GM21360 (cell line): ENCODE results near the gene VPS8.
"Not testable (repeated sequence)": the region's sequence is repeated elsewhere in the genome, so short reads cannot be mapped to it uniquely, and the experiment has no call there.

Experiments used
- ATAC-seq: cut with Tn5 transposase; IDR thresholded peaks from one replicate; pipeline ENCODE4 v1.9.1; 2021; ENCODE audit warnings: mild to moderate bottlenecking, moderate library complexity; ENCODE audit not compliant: unreplicated experiment

The VPS8 gene

DNA sequence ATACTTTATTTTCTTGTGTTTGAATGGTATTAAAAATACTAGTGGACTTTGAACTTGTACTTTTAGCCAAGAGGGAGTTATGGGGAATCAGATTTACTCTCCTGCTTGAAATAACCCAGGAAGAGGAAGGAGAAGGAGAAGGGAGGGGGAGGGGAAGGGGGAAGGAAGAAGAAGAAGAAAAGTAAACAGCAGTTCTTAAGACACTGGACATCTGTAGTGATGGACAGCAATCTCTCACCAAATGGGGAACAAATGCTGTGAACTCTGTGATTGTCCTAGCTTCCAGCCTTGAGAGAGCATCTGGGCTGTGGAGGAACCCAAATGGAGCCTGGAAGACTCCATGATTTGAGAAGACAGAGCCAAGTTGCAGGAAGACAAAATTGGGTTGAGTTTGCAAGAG is 52.0 kb downstream of the VPS8 start:
- ATAC-seq = no peak

DNA sequence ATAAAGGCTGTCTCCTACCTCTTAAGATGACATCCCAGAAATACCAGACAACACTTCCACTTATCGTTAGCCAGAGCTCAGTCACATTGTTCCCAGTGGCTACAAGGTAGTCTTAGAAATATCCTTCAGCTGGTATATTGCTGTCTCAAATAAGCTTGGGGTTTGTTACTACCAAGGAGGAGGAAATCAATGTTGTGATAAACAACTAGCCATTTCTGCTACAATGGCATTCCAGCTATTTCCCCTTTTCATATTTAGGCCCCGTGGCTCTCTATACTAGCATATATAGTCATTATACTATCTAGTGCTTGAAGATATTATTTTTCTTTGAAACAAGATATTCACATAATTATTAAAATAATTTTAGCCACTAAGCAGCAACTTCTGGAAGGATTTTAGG is 56.5 kb downstream of the VPS8 start:
- no peak for ATAC-seq

DNA sequence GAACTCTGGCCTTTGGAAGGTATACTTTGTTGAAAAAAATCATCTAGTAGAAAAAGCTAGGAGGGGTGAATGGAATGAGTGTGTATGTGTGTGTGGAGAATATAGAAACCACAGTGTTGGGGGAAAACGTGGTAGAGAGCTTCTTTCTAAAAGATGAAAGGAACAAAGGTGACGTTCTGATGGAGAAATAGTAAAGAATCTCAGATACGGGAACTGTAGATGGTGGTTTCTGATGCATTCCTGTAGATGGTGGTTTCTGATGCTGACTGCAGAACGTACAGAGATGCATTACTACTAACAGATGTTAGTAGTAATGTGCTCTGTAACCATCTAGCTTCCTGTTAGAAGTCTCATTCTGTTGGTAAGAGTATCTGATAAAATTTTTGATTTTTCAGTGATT is 60.2 kb downstream of the VPS8 start:
- no peak for ATAC-seq

DNA sequence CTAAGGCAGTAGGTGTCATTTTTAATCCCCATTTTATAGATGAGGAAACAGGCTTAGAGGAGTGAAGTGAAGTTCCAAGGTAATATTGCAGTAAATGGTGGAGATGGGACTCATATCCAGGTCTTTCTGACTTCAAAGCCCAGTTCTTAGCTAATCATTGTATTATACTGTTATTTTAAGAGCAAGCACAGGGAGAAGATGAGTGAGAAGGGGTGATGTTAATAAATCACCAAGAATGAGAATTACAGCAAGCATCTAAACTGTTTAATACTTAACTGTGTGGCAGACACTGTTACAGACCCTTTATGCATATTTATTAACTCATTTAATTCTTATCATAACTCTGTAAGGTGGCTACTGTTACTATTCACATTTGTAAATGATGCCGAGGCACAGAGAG is 61.2 kb downstream of the VPS8 start:
- no peak for ATAC-seq

DNA sequence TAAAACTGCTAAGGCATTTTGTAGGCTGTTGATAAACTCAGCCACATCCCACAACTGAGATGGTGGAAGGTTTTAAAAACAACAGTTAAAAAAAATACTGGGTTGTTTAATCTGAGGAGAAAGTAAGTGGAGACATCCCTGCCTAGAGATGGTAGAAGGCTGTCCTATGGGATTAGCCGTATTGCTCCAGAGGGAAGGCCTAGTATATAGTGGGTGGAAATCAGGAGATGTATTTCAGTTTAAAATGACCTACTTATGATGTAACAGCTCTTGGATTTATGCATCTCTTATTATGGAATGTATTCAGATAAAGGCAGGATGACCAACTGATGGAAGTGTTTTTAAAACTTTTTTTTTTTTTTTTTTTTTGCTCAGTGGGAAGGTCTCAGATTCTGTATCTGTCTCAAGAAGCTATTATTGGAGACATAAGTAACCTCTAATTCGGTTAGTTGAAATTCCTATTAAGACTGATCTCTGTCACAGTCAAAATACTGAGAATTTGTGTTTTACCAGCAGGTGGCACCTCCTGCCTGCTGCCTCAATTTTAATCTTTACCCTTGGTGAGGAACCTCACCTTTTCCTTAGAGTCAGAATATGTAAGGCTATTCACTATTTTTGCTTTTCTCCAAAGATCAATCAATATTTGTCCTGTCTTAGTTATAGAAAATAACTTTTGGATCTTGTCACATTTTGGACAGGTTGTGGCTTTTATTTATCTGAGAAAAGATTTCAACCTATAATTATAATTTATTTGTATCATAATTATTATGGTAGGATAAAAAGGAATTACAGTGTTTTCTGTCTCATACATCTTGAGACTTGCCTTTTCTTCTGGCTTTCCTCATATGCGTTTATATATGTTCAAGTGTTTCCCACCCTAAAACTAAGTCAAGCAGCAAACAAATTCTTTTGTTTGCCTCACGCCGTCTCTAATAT is 63.0 kb downstream of the VPS8 start:
- no peak for ATAC-seq

DNA sequence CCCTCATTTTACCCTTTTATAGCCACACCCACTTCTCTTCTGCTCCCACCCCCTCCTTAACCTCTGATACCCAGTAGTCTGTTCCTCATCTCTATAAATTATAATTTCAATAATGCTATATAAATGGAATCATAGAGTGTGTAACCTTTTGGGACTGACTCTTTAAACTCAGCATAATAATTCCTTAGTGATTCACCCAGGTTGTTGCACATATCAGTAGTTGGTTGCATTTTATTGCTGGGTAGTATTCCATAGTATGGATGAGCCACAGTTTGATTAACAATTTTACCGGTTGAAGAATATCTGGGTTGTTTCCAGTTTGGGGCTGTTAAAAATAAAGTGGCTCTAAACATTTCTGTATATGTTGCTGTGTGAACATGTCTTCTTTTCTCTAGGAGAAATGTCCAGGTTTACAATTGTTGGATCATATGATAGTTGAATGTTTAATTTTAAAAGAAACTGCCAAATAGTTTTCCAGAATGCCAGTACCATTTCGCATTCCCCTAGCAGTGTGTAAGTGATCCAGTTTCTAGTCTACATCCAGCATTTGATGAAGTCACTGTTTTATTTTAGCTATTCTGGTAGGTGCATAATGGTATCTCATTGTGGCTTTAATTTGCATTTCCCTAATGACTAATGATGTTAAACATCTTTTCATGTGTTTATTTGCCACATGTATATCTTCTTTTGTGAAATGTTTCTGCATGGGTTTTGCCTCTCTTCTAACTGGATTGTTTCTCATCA is 68.5 kb downstream of the VPS8 start:
- ATAC-seq = no peak

DNA sequence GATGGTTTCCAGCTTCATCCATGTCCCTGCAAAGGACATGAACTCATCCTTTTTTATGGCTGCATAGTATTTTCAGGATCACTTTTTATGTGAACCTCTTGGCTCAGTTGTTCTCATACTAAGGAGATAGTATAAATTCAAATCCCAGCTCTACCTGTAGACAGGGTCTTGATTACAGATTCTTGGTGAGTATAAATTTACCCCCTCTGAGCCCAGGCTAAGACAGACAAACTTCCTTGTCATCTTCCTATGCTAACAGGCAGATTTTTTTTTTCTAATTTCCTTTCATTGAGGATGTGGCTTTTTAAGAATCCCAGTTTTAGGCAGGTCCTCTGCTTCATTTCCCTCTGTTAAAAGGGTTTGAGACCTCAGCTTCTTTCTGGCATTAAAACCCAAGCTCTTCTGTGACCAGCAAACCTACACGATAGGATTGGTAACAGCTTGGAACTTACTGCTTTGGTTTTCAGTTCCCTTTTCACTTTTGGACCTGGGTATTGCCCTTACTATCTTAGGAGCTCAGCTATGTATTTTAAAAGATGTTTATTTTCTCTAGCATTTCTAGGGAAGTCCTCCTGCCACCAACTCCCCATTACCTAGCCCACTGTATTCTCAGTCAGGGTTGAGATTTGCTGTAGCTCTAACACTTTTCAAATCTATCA is 72.5 kb downstream of the VPS8 start:
- ATAC-seq = peak; percentile 90

DNA sequence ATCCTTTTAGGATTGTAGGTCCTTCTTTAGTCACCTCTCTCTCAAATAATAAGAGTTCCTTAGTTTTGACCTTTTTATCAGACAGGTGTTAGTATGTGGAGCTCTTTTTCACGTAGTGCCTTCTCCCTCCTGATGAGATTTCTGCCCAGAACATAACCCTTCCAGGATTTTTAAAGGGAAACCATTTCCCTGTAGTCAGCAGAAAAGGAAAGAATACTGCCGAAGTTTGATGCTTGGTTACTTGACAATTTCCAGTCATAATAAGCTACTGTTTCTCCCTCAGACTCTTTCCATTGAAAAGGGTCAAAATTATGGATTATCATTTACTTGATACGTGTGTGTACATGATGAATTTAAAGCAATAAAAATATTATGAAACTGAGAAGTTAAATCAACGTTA is 73.1 kb downstream of the VPS8 start:
- no peak for ATAC-seq

DNA sequence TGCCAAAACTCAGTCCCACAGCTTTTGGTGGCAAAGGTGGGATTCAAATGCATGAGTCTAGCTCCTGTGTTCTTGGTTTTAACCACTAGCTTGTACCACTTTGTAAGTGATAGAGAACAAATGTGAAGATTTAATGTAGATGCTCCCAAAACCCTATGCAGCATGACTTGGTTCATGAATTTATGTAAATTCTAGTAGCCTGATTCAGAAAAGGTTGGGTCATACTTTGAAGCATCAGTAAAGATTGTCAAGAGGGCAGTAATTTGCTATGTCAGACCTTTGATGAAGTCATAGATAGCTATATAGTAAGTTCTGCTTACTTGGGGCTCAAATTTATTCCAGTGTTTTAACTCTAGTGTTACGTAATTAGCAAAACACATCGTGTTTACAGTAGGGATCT is 75.6 kb downstream of the VPS8 start:
- no peak for ATAC-seq

DNA sequence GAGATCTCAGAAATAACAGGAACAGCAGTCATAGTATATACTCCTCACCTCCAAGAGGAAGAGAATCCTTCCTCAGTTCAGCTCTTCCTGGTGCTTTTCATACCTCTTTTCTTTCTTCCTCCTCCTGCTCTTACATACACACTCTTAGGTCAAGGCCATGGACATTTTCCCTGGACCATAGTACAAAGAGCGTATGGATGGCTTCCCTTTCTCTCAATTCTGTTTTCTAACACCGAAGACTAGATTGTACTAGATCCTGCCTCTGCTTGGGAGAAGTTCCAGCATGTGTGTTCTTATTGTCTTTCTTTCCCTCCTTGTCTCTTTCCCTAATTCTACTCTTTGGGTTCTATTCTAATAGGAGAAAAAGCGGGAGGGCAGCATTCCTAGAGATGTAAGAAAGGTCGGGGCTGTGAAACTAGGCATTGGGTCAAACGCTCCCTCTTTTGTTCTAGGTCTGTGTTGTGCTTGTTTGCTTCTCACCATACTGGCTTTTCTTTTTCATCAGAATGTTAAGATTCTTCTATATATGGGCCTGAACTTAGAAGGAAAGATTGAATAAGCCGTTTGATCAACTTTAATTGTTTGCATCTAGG is 77.4 kb downstream of the VPS8 start:
- ATAC-seq = no peak

DNA sequence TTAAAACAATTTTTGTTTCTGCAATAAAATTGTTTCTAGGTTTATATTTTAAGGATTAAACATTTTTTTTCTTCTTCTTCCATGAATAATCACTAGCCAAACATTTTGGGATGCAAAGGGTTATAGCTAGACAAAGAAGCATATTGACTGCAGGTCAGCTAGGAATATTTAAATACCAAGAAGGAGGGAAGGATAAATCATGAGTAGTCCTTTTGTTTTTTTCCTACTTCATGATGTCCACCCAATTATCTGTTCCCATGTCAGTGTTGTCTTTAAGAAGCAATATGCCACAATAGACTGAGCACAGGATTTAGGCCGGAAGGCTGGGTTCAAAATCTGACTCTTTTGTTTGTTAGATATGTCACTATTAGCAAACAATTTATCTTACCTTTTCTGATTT is 82.1 kb downstream of the VPS8 start:
- ATAC-seq = no peak

DNA sequence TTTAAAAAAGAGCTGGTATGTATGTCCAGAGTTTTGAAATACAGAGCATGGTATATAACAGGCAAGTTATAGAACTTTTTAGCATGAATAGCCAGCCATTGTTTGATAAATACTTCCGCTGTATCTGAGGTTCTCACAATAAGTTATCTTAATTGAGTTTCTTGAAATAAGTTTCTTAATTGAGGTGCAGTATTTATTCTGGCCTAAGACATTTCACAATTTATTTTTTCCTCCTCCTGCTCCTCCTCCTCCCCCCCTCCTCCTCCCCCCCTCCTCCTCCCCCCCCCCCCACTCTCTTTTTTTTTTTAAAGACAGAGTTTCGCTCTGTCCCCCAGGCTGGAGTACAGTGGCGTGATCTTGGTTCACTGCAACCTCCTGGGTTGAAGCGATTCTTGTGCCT is 83.4 kb downstream of the VPS8 start:
- ATAC-seq = no peak

DNA sequence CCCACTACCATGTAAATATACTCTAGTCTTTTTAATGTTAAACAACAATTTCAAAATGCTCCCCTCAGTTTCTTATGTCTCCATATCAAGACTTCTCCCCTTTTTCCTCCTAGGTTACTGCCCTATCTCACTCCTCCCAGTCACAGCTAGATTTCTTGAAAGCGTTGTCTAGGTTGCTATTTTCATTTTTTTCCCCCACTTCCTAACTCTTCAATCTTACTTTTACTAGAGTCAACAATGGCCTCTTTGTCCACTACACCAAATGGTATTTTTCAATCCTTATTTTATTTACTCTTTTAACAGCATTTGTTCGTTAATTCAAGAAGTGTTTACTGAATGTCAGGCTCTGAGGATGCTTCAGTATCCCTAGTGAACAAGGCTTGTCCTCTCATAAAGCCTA is 84.4 kb downstream of the VPS8 start:
- ATAC-seq = no peak

DNA sequence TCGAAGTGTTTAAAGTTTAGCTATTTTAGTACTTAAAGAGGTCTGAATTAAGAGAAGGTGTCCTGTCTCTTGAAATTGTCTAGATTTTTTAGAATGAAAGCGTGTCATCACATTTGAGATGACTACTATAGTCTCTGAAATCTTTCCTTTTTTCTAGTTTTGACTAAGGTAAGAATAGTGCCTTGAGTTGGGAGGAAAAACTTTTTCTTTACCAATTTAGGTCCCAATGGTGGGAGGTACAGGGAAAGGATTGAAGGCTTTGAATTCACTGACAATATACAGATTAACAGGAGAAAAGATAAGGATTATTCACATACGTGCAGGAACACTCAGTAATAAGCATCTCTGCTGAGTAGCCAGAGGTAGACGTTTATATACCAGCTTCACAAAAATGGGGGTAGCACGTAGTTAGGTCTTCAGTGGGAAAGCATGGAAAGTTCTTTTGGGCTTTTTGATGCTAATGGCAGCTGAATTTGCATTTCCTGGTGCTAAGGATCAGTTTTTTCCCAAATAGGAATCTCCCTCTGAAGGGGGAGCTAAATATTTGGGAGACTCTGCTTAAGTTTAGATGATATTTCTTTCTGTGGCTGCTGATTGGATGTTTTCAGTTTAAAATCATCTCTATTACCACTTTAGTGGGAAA is 88.1 kb downstream of the VPS8 start:
- no peak for ATAC-seq

DNA sequence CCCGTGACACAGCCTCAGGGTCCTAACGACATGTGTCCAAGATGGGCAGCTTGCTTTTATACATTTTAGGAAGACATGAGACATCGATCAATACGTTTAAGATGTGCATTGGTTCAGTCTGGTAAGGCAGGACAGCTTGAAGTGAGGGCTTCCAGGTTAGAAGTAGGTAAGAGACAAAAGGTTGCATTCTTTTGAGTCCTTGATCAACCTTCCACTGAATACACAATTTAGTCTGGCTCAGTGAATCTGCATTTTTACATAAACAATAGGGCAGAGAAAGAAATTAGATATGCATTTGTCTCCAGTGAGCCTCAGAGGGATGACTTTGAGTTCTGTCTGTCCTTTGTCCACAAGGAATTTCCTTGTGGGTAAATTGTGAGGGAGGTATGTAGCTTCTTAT is 95.1 kb downstream of the VPS8 start:
- ATAC-seq = not testable (repeated sequence)

DNA sequence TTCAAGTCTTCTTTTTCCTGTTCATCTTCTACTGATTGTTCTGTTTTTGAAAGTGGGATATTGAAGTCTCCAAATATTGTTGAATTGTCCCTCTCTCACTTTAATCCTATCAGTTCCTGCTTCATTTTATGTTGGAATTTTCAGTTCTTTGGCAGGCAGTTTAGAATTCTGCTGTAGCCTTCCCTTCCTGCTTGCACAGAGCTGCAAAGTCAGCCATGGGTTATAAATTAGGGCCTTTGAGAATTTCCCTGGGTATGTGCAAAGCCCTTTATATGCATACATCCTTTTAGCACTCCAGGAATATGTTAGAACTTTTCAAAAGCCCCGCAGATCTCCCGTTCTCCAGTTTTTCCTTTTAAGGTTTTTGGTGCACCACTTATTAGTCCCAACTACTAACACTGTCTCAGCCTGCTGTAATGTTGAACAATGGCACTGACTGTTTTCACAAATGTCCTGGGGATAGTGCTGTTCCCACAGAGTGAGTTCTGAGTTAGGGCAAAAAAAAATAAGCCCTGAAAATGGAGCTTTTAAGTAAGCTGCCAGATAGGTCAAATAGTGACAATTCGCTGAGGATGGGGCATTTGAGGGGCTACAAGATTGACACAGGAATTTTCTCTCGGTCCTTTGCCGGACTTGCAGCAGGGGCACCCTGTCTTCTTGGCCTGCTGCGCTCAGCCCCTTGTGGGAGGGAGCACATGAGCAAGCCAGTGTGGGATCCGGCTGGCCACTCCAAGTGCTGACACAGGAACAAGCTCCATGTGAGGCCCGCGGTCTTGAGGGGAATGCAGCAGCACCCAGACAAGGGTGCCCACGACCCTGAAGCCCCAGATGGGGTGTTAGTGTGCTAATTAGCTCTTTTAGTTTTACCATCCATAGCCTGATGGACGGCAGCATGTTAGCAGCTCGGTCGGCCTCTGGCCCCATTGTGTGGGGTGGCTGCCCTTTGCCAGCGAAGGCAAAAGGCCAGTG is 96.0 kb downstream of the VPS8 start:
- no peak for ATAC-seq

DNA sequence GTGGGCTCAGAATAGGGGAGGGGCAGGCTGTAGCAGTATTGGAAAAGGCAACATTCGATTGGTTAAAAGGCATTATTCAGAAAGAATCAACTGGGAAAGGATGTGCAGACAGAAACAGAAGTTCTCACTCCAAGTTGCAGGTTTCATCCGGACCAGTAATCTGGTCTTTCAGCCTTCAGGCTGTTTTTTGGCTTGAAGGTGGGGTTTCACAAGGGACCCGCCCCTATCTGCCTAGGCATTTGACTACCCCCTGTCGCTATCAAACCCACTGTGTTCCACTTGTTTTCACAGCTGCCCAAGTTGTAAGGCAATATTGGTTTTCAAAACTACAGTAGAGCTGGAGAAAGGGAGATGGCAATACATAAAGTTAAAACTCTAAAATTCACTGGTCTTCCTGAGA is 96.9 kb downstream of the VPS8 start:
- no peak for ATAC-seq

DNA sequence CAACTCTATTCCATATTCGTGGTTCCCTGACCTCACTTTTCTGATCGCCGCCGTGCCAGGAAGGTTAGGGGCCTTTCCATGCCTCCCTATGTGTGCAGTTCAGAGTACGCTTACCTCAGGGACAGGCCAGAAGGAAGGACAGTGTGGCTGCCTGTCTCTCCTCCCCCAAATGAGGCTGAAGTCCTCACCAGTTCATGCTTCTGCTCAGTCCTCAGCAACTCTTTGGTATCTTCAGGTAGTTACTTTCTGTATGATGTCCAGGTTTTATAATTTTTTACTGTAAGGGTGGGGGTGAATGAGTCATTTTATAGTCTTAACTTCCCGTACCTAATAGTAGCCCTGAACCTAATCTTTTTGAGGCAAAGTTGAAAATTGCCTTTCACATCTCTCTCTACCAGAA is 98.7 kb downstream of the VPS8 start:
- ATAC-seq = no peak

DNA sequence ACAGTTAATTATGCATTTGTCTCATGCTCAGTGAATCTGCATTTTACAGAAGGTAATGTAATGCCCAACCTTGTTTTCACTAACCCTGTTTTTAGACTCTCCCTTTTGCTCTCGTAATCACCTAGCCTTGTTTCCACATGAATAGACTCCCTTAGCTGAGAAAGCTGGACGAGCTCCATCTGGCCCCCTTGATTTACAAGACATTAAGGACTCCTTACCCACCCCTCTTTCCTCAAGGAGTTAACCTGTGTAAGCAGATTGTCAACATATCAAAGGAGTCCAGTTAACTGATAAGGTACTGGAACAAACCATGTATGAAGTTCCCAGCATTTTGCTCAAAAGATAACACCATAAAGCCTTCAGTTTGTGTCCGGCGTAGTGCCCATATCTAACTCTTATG is 99.6 kb downstream of the VPS8 start:
- ATAC-seq = no peak

DNA sequence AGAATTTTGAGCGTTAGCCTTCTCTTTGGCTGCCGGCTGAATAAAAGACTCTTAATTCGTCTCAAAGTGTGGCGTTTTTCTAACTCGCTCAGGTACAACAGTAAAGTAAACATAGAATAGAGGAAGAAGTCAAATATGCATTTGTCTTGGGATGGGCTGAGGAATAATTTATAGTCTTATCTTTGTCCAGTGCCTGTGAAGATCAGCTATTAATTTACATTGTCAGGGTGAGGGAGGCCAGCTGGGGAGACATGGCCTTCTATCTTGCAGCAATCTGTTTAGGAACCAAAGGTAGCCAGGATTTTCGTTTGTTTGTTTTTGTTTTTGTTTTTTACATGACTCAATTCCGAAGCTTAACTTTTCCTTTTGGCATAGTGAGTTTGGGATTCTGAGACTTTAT is 100.2 kb downstream of the VPS8 start:
- no peak for ATAC-seq
